AG04450 (cell line): ENCODE measurements around the gene TTC22. TPM values are rescaled to one million over a fixed set of nuclear protein-coding genes. Genes with fewer than 3 reads are reported as not detected.

Experiments used
- CTCF ChIA-PET: fragments of 300-600, 350-600 bp; formaldehyde crosslinking; extraction: SDS; loops from one replicate; lab custom pipeline; 2022; ENCODE audit warnings: antibody characterized with exemption, inconsistent platforms; lab: Charles Lee
- POLR2A ChIA-PET: fragments of 350-600 bp; formaldehyde crosslinking; extraction: SDS; loops from one replicate; lab custom pipeline; 2021; ENCODE audit warnings: antibody characterized with exemption, inconsistent platforms; lab: Yijun Ruan, JAX
- DNase-seq: peaks from one replicate; pipeline ENCODE4 v3.0.0-alpha.2; 2011; ENCODE audit warnings: low read depth, low spot score
- H3K27ac ChIP-seq: one replicate; pipeline ENCODE4 v1.5.1; 2012; ENCODE audit warnings: low read depth, low read length, control low read depth
- H3K27me3 ChIP-seq: one replicate; pipeline ENCODE4 v1.6.0; 2012; ENCODE audit warnings: low read length; ENCODE audit not compliant: control insufficient read depth, insufficient read depth
- H3K4me3 ChIP-seq: 2 replicates; pipeline ENCODE4 v1.5.1; 2011; ENCODE audit warnings: mild to moderate bottlenecking, low read depth, low read length, control low read depth
- H3K9me3 ChIP-seq: 2 replicates; pipeline ENCODE4 v1.5.1; 2012; ENCODE audit warnings: low read length; ENCODE audit not compliant: control insufficient read depth, insufficient read depth
- polyA plus RNA-seq: library from polyadenylated mRNA; depleted of rRNA; stranded (reverse); fragments of >200 nt; gene quantifications from 2 replicates; pipeline ENCODE4 v1.2.3, GENCODE V29; 2011
- TF ChIP-seq, protein P1 (sequence below): IDR thresholded peaks from 2 replicates; pipeline ENCODE4 v1.5.1; 2011; ENCODE audit warnings: low read depth, low read length, control low read depth, inconsistent platforms

TTC22 gene
- polyA plus RNA-seq, 1 experiment = not detected

DNA sequence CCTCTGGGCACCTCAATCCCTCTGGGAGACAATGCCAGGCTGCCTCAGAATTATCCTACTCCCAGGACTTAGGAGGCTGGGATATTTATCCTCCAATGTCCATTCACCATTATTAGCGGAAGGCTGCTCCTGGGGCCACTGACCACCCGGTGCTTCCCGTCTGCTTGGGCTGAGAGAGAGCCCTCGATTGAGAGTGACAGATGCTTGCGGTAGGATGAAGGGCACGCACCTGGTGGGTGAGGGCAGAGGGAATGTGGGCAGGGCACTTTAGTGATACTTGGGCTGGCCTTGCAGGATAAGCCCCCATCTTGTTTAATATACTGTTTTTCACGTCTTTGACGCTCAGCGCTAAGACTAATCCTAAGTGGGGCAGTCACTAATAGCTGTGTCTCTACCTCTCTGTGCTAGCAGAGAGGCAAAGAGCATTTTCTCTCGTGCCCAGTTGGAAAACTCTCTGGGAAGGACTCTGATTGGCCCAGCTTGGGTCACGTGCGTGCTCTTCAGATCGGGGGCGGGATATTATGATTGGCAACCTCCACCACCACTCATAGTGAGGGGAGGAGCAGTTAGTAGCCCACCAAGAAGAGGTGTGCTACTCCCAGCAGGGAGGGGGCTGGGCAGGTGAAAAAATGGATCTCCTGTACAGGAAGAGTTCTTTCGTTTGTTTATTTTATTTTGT lies 26.2 kb downstream of the TTC22 start:
- POLR2A ChIA-PET = no interaction called here
- Histone ChIP-seq H3K27me3 (peaks cover 26% of the 10 kb centered on the region), H3K4me3 (no peak overlapping the region), H3K27ac (no peak overlapping the region), H3K9me3 (no peaks in the 10 kb centered on the region; the same call in 1 of the 2 replicates)
- CTCF ChIA-PET = no interaction called here
- DNase-seq = no peak
- TF ChIP-seq, protein P1, sequence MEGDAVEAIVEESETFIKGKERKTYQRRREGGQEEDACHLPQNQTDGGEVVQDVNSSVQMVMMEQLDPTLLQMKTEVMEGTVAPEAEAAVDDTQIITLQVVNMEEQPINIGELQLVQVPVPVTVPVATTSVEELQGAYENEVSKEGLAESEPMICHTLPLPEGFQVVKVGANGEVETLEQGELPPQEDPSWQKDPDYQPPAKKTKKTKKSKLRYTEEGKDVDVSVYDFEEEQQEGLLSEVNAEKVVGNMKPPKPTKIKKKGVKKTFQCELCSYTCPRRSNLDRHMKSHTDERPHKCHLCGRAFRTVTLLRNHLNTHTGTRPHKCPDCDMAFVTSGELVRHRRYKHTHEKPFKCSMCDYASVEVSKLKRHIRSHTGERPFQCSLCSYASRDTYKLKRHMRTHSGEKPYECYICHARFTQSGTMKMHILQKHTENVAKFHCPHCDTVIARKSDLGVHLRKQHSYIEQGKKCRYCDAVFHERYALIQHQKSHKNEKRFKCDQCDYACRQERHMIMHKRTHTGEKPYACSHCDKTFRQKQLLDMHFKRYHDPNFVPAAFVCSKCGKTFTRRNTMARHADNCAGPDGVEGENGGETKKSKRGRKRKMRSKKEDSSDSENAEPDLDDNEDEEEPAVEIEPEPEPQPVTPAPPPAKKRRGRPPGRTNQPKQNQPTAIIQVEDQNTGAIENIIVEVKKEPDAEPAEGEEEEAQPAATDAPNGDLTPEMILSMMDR = no peak

DNA sequence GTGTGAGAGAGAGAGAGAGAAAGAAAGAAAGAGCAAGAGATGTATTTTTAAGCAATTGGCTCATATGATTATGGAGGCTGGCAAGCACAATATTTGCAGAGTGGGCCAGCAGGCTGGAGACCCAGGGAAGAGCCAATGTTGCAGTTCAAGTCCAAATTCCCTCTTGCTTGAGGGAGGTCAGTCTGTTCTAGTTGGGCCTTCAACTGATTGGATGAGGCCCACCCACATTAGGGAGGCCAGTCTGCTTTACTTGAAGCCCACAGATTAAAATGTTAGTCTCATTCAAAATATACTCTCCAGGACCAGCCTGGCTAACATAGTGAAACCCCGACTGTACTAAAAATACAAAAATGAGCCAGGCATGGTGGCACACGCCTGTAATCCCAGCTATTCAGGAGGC lies 28.2 kb downstream of the TTC22 start:
- peaks cover 18% of the 10 kb centered on the region for H3K27me3 ChIP-seq
- H3K4me3 ChIP-seq = no peak overlapping the region
- no peaks in the 10 kb centered on the region; the same call in 1 of the 2 replicates for H3K9me3 ChIP-seq
- CTCF ChIA-PET = no interaction called here
- no peak for DNase-seq
- no peak overlapping the region for H3K27ac ChIP-seq
- POLR2A ChIA-PET = interaction anchor here (0.7 kb wide), 1 partner anchor 84 kb away, joined by 6 read pairs; no protein-coding TSS in a partner anchor
- TF ChIP-seq, protein P1 = no peak

DNA sequence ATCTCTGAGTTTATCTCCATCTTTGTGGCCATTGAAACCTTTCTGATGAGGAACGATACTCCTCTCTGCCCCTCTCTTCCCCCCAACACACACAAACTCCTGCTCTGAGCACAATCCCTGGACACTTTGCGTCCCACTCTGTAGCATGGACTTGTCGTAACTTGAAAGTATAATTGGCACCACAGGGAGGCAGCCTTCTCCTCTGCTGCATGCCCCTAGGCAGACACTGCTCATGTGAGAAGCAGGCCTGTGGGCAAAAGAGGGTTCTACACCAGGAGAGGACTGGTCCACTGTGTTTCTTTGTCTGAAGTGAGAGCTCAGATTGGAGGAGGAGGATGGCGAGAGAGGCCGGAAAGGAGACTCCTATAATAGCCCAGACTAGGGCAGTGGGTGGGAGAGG lies 33.0 kb downstream of the TTC22 start:
- Histone ChIP-seq H3K27me3 (peaks cover 14% of the 10 kb centered on the region), H3K27ac (no peak overlapping the region), H3K9me3 (no peaks in the 10 kb centered on the region; the same call in 1 of the 2 replicates), H3K4me3 (no peak overlapping the region)
- no peak for DNase-seq
- POLR2A ChIA-PET = no interaction called here
- CTCF ChIA-PET = no interaction called here
- TF ChIP-seq, protein P1 = peak; percentile 22; the same call in 1 of the 2 replicates

DNA sequence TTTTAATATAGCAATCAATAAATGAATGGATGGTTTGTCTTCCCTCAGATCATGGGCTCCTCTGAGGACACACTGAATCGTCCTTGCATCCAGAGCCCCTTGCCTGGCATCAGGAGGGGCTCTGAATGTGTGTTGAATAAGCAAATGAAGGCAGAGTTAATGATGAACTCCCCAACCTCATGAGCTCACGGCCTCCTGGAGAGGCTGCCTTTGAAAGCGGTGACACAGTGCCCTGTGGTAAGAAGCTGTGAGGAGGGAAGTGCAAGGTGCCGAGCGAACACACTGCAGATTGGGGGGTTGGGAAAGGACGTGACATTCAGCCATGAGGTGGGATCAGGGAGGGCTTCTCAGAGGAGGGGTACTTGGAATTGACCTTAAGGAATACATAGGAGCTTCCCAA lies 33.6 kb downstream of the TTC22 start:
- CTCF ChIA-PET = interaction anchor here (0.6 kb wide), 1 partner anchor 42 kb away, joined by 3 read pairs; no protein-coding TSS in a partner anchor
- no peak for DNase-seq

DNA sequence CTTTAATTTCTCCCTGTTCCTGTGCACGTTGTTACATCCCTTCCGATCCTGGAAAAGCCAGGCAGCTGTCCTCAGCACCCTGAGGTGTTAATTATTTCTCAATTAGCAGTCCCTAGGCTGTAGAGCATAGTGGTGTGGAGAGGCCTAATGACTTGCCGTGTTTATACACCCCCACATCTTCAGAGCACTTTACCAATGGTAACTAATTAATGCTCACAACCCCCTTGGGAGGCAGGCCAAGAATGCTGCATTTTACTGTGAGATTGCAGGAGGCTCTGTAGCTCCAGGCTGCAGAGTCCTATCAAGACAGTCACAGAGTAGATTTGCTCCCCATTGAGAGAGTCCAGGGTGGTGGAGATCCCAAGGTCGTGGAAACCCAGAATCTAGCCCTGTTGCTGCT lies 34.4 kb downstream of the TTC22 start:
- Histone ChIP-seq H3K4me3 (no peak overlapping the region), H3K27me3 (peaks cover 14% of the 10 kb centered on the region), H3K9me3 (no peaks in the 10 kb centered on the region; the same call in 1 of the 2 replicates), H3K27ac (no peak overlapping the region)
- ChIA-PET POLR2A (no interaction called here), CTCF (no interaction called here)
- TF ChIP-seq, protein P1 = no peak
- DNase-seq = no peak

More for the DNA sequence above, 33.6 kb downstream of the TTC22 start:
- POLR2A ChIA-PET = no interaction called here
- Histone ChIP-seq H3K4me3 (no peak overlapping the region), H3K27me3 (peaks cover 14% of the 10 kb centered on the region), H3K27ac (no peak overlapping the region), H3K9me3 (no peaks in the 10 kb centered on the region; the same call in 1 of the 2 replicates)
- TF ChIP-seq, protein P1 = no peak
